SIG-M5 treated with dmso at 0.1 percent for 504 hours (cell line): ENCODE data around the gene HNF1B.

Source experiments
- DNase-seq: peaks from one replicate; lab custom pipeline; 2025; ENCODE audit not compliant: unreplicated experiment; lab: John Stamatoyannopoulos, UW

The HNF1B gene

GRCh38 chr17:37737971-37738370, 6.9 kb downstream of the HNF1B start:
- DNase-seq = no peak

GRCh38 chr17:37737081-37737480, 7.8 kb downstream of the HNF1B start:
- no peak for DNase-seq

DNA sequence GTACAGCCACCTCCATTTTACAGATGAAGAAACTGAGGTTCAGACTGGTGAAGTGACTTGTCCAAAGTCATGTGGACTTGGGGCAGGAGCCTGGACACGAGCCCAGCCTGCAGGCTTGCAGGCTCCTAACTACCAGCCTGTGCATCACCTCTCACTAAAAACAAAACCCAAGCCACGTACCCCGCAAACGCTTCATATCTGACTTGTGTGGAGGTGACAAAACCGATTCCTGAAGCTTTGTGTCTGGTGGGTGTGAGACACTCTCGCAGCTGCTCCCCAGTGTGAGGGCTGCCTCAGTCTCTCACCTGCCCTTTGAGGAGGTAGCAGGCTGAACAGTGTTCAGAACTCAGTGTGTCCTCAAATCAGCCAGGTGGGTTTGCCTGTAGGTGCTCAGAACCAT, 8.4 kb downstream of the HNF1B start:
- DNase-seq = no peak

DNA sequence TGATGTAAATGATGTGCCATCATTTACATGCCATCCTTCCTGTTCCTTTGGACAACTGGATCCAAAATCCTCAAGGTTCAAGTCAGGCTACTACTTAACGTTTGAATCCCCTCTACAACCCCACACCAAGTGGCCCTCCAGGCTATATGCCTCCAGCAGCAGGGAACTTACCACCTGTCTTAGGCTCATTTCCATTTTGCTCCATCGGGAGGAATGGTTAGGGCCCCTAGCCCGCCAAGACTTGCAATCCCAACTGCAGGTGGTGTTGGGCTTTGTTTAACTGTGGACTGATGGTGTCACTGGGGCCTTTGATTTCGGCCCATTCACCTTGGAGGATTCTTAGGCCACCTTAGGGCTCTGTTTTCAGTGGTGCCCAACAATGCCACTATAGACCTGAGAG, 9.7 kb downstream of the HNF1B start:
- DNase-seq = no peak

DNA sequence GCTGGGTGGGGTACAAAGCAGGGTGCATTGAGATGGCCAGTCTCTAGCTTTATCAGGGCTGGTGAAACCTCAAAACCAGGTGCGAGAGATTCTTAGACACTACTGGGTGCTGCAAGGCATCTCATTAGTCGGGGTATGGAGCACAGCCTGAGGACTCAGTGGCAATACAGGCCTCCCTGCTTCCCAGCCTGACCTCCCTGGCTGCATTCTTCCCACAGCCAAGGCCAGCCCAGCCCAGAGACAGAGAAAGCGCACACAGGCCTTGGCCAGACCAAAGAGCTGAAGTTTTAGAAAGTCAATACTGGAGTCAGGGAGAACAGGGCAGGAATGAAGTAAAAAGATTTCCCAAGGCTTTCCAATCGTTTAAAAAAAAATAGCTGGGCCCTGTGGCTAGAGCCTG, 12.5 kb downstream of the HNF1B start:
- DNase-seq = no peak

GRCh38 chr17:37731056-37731455, 13.8 kb downstream of the HNF1B start:
- DNase-seq = no peak

DNA sequence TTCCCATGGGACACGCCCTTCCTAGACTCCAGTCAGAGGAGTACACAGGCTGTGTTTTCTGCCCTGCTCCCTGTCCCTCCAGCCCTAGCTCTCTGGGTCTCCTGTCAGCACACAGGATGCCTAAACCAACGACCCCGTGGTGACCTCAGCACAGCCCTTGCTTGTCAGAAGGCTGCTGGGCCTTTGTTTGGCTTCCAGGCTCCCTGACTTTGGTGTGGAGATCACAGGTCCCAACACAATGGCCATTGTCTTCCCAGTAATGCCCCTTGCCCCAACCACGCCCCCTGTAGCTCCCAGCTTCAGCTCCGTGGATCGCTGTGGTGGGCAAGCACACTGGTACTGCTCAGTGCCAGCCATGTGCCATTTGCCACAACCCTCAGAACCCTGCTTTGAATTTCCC, 15.0 kb downstream of the HNF1B start:
- DNase-seq = no peak

DNA sequence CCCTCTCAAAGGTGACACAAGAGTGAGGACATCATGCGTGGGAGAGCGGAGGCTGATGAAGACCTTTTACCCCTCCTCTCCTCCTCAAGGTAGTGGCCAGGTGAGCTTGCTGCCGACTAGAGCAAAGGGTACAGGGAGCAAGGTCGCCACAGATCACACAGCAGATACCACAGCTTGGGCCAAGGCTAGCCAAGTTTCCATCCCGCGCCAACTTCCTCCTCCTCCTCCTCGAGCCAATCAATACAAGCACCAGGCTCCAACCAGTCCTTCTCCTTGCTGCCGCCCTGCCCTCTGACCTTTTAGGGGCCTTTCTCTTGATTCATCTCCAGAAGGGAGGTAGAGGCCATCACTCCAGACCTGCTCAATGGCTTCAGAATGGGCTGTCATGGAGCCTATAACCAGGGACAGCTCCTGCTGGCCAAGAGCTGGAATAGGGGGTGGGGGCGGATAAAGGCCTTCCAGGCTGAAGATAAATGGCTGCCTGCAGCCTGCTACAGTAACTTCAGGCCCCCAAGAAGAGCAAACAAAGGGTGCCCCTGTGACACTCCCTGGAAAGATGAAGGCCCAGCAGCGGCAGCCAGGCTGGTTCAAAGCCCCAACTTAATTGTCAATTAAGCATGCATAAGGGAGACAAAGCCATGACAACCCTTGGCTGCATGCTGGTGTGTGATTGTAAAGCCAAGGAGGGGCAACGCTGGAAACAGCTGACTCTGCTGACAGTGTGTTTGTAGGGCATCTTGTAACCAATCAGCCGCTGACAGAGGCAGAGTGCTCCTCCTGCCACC, 17.8 kb downstream of the HNF1B start:
- no peak for DNase-seq

GRCh38 chr17:37726248-37726647, 18.6 kb downstream of the HNF1B start:
- no peak for DNase-seq

- no peak for DNase-seq
Measured at GRCh38 chr17:37725601-37726146, 19.2 kb downstream of the HNF1B start.

DNA sequence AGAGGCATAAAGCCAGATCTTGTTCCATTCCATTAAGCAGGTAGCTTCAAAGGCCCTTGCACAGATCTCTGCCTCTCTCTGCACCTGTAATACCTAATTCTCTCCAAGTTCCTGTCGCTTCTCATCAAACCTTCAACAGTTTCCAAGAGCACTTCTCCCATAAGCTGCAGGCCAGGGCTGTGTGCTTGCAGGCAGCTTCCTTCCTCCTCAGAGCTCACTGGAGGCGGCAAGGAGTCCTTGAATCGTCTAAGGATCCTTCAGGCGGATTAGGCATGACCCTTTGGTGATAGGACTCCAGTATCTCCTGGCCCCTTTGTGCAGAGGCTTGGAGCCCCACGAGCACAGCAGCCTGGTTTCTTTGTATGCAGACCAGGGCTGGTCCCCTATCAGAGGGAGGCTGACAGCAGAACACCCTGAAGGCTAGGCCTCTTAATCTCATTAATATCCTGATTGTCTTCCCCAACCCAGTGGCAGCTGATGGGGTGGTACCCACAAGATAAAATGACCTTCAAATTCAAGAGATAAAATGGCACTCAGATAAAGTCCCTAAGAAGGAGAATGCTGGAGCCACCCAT, 19.8 kb downstream of the HNF1B start:
- no peak for DNase-seq

DNA sequence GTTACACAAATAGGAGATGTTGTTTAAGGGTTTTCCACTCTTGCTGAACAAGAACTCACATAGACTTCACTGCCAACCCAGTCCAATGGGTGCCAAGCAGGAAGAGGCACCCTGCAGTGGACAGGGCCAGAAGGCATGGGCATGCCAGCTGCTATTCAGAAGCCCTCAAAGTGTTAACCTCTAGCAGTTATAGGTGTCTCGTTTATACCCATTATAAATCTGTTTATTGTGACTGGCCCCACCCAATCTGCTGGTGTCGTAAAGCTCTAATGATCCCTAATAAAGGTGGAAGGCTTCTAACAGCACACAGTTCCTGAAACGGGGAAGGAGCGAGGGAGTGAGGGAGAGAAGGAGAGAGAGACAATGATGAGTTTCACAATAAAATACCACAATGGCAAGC, 23.9 kb downstream of the HNF1B start:
- DNase-seq = no peak

GRCh38 chr17:37719866-37720265, 25.0 kb downstream of the HNF1B start:
- no peak for DNase-seq

GRCh38 chr17:37718324-37719048, 26.4 kb downstream of the HNF1B start:
- no peak for DNase-seq

- DNase-seq = no peak
Measured at GRCh38 chr17:37717627-37718323, 27.1 kb downstream of the HNF1B start.

GRCh38 chr17:37714897-37715296, 30.0 kb downstream of the HNF1B start:
- no peak for DNase-seq

GRCh38 chr17:37713624-37714023, 31.2 kb downstream of the HNF1B start:
- no peak for DNase-seq

GRCh38 chr17:37713028-37713431, 31.8 kb downstream of the HNF1B start:
- no peak for DNase-seq

GRCh38 chr17:37711113-37711512, 33.7 kb downstream of the HNF1B start:
- DNase-seq = no peak

- no peak for DNase-seq
Measured at GRCh38 chr17:37710344-37710886, 34.4 kb downstream of the HNF1B start.

DNA sequence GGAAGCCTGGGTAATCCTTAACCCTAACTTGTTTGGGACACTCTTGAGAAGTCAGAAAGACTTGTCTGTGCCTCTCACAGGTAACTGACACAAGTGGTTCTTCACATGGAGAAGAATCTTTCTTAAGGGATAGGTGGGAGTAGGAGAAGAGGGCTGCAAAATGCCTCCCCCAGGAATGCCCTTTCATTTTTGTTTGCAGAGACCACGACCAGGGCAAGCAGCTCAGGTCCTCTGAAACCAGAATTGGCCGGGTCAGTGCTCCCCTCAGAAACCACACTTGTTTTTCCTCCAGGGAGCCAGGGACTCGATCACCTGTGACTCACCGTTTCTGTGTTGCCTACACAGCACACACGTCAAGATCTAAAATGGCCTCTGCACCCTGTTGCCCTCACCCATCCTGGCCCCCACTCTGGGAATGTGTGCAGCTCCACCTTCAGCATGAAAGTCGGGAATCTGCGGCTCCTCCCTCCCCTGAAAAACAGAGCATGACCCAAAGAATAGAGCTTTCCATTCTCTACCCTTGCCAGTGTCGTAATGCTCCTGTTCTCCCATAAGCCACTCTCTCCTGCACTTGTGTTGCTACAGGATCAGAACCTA, 36.1 kb downstream of the HNF1B start:
- no peak for DNase-seq
